ENCODE data around the gene EPHA1. TPM values are rescaled to one million over a fixed set of nuclear protein-coding genes. Genes with fewer than 3 reads are reported as not detected.
A peak's percentile ranks its signal among the peaks of the same experiment; 100 is the strongest.

Gene EPHA1
- total and polyA plus RNA-seq, 7 experiments from 2014 or later: 4.1 to 63.1 (median 33.6) TPM

- no peaks in the 10 kb centered on the region for H3K27me3 ChIP-seq (ENCODE audit: control insufficient read depth in 2 of 2, insufficient read depth in 2 of 2, low read length in 2 of 2)
- intact Hi-C loops (cut with micrococcal nuclease): loop anchor here (5.0 to 10.0 kb wide), 2 partner anchors 575 to 1453 kb away; partner anchors contain the start of gene TPK1 (in 1 of the 2)
- CTCF ChIA-PET: interaction anchor here (0.6 to 4.3 kb wide), 4 partner anchors 25 to 520 kb away, joined by 3 to 40 read pairs (median 3); partner anchors contain the start of genes EPHA1, TAS2R40 and TCAF1
These were observed 26.4 kb downstream of the EPHA1 start for GRCh38 chr7:143382126-143382790.

GRCh38 chr7:143381427-143382125 is 27.1 kb downstream of the EPHA1 start:
- no peaks in the 10 kb centered on the region for H3K9me3 Mint-ChIP-seq
- Histone ChIP-seq H3K36me3 (ENCODE audit: control insufficient read depth in 2 of 3, insufficient read depth in 3 of 3, low read length in 3 of 3) (peaks cover 0 to 8% (median 0%) of the 10 kb centered on the region in 3 experiments), H3K9me3 (ENCODE audit: control insufficient read depth in 2 of 3, low read length in 3 of 3) (no peaks in the 10 kb centered on the region), H3K4me3 (ENCODE audit: low read length) (peak overlapping the region; percentile 92), H3K27me3 (ENCODE audit: control insufficient read depth in 2 of 2, insufficient read depth in 2 of 2, low read length in 2 of 2) (no peaks in the 10 kb centered on the region), H3K4me1 (ENCODE audit: control insufficient read depth in 2 of 2, insufficient read depth in 2 of 2, low read length in 2 of 2) (peaks cover 58 to 70% of the 10 kb centered on the region in 2 donors), H3K27ac (ENCODE audit: low read depth, low read length) (peak overlapping the region; percentile 91)
- H3K27me3 Mint-ChIP-seq: no peaks in the 10 kb centered on the region
- DNase-seq: no peak
- H3K27ac Mint-ChIP-seq: peak overlapping the region in 4 of 9 donors; percentile 30 to 78 (median 39)
- peak overlapping the region in 4 of 10 donors; percentile 36 to 80 (median 67) for H3K4me3 Mint-ChIP-seq
- H3K36me3 Mint-ChIP-seq: peaks cover 0 to 4% (median 0%) of the 10 kb centered on the region in 5 donors
- intact Hi-C loops (cut with micrococcal nuclease): loop anchor here (1.0 to 10.0 kb wide), 8 partner anchors 19 to 1453 kb away; partner anchors contain the start of genes CASP2 (in 1 of the 2), FAM131B (in 1 of the 2) and TPK1 (in 1 of the 2)
- H3K4me1 Mint-ChIP-seq: peaks cover 25 to 32% (median 29%) of the 10 kb centered on the region in 7 donors
- no peak for ATAC-seq
- ChIA-PET POLR2A (interaction anchor here (0.5 to 15.0 kb wide), 10 partner anchors 10 to 141 kb away, joined by 3 to 223 read pairs (median 4); partner anchors contain the start of genes CASP2 and EPHA1), CTCF (interaction anchor here (1.3 kb wide), 1 partner anchor 26 kb away, joined by 3 read pairs; no protein-coding TSS in a partner anchor)

More at GRCh38 chr7:143382126-143382790, 26.4 kb downstream of the EPHA1 start:
- POLR2A ChIA-PET: interaction anchor here (0.6 to 15.0 kb wide), 8 partner anchors 10 to 120 kb away, joined by 3 to 223 read pairs (median 4); partner anchors contain the start of genes CASP2 and EPHA1
- no peaks in the 10 kb centered on the region for H3K9me3 Mint-ChIP-seq
- H3K36me3 Mint-ChIP-seq: peaks cover 0 to 2% (median 0%) of the 10 kb centered on the region in 5 donors
- H3K4me1 Mint-ChIP-seq: peaks cover 18 to 26% (median 23%) of the 10 kb centered on the region in 7 donors
- H3K4me1 ChIP-seq (ENCODE audit: control insufficient read depth in 2 of 2, insufficient read depth in 2 of 2, low read length in 2 of 2): peaks cover 58 to 64% of the 10 kb centered on the region in 2 donors
- no peak for ATAC-seq
- peak overlapping the region; percentile 91 for H3K27ac ChIP-seq (ENCODE audit: low read depth, low read length)
- no peaks in the 10 kb centered on the region for H3K9me3 ChIP-seq (ENCODE audit: control insufficient read depth in 2 of 3, low read length in 3 of 3)
- peak overlapping the region; percentile 92 for H3K4me3 ChIP-seq (ENCODE audit: low read length)
- peak overlapping the region in 4 of 9 donors; percentile 32 to 78 (median 55) for H3K27ac Mint-ChIP-seq
- DNase-seq: no peak
- H3K4me3 Mint-ChIP-seq: peak overlapping the region in 3 of 10 donors; percentile 58 to 80 (median 76)
- no peaks in the 10 kb centered on the region for H3K27me3 Mint-ChIP-seq
- peaks cover 0 to 14% (median 0%) of the 10 kb centered on the region in 3 experiments for H3K36me3 ChIP-seq (ENCODE audit: control insufficient read depth in 2 of 3, insufficient read depth in 3 of 3, low read length in 3 of 3)

GRCh38 chr7:143380646-143381426 is 27.8 kb downstream of the EPHA1 start, which contains the start of gene ZYX:
TSS of gene ZYX (plus strand) at chr7:143381345. CDS start at chr7:143381572, 227 bp downstream.
- Mint-ChIP-seq H3K27me3 (no peaks in the 10 kb centered on the region), H3K27ac (peak within 1 kb of the TSS; percentile 90 to 96 (median 93)), H3K4me3 (peak within 1 kb of the TSS in 9 of 10 donors; percentile 84 to 96 (median 91)), H3K36me3 (peaks cover 0 to 4% (median 0%) of the 10 kb centered on the region in 5 donors), H3K4me1 (peaks cover 32 to 40% (median 36%) of the 10 kb centered on the region in 7 donors), H3K9me3 (no peaks in the 10 kb centered on the region)
- H3K4me3 ChIP-seq (ENCODE audit: low read length): peak within 1 kb of the TSS; percentile 92
- H3K27me3 ChIP-seq (ENCODE audit: control insufficient read depth in 2 of 2, insufficient read depth in 2 of 2, low read length in 2 of 2): no peaks in the 10 kb centered on the region
- intact Hi-C loops (cut with micrococcal nuclease): loop anchor here (1.0 to 10.0 kb wide), 14 partner anchors 9 to 1454 kb away; partner anchors contain the start of genes CASP2 (in 2 of the 2), FAM131B (in 1 of the 2), GSTK1 (in 1 of the 2) and TPK1 (in 1 of the 2)
- peaks cover 0 to 8% (median 0%) of the 10 kb centered on the region in 3 experiments for H3K36me3 ChIP-seq (ENCODE audit: control insufficient read depth in 2 of 3, insufficient read depth in 3 of 3, low read length in 3 of 3)
- ChIA-PET CTCF (interaction anchor here (0.6 to 3.9 kb wide), 15 partner anchors 9 to 164 kb away, joined by 3 to 38 read pairs (median 4); partner anchors contain the start of gene EPHA1), POLR2A (interaction anchor here (0.6 to 15.0 kb wide), 16 partner anchors 9 to 598 kb away, joined by 3 to 223 read pairs (median 5); partner anchors contain the start of genes CASP2 and EPHA1)
- H3K9me3 ChIP-seq (ENCODE audit: control insufficient read depth in 2 of 3, low read length in 3 of 3): no peaks in the 10 kb centered on the region
- peaks cover 58 to 70% of the 10 kb centered on the region in 2 donors for H3K4me1 ChIP-seq (ENCODE audit: control insufficient read depth in 2 of 2, insufficient read depth in 2 of 2, low read length in 2 of 2)
- peak; percentile 68 to 88 (median 77) for DNase-seq
- peak within 1 kb of the TSS; percentile 91 for H3K27ac ChIP-seq (ENCODE audit: low read depth, low read length)
- ATAC-seq: peak; percentile 81

- ChIA-PET CTCF (interaction anchor here (0.6 to 3.9 kb wide), 18 partner anchors 8 to 973 kb away, joined by 3 to 38 read pairs (median 4); partner anchors contain the start of gene EPHA1), POLR2A (interaction anchor here (0.6 to 15.0 kb wide), 18 partner anchors 8 to 597 kb away, joined by 3 to 223 read pairs (median 4); partner anchors contain the start of genes CASP2 and EPHA1)
- Mint-ChIP-seq H3K4me3 (peak overlapping the region in 9 of 10 donors; percentile 84 to 96 (median 91)), H3K27me3 (no peaks in the 10 kb centered on the region), H3K27ac (peak overlapping the region; percentile 90 to 96 (median 93)), H3K4me1 (peaks cover 35 to 46% (median 42%) of the 10 kb centered on the region in 7 donors), H3K9me3 (no peaks in the 10 kb centered on the region), H3K36me3 (peaks cover 0 to 4% (median 0%) of the 10 kb centered on the region in 5 donors)
- peaks cover 58 to 70% of the 10 kb centered on the region in 2 donors for H3K4me1 ChIP-seq (ENCODE audit: control insufficient read depth in 2 of 2, insufficient read depth in 2 of 2, low read length in 2 of 2)
- H3K27me3 ChIP-seq (ENCODE audit: control insufficient read depth in 2 of 2, insufficient read depth in 2 of 2, low read length in 2 of 2): no peaks in the 10 kb centered on the region
- peaks cover 0 to 8% (median 0%) of the 10 kb centered on the region in 3 experiments for H3K36me3 ChIP-seq (ENCODE audit: control insufficient read depth in 2 of 3, insufficient read depth in 3 of 3, low read length in 3 of 3)
- intact Hi-C loops (cut with micrococcal nuclease): loop anchor here (1.0 to 10.0 kb wide), 14 partner anchors 8 to 1455 kb away; partner anchors contain the start of genes CASP2 (in 1 of the 2), FAM131B (in 1 of the 2), GSTK1 (in 1 of the 2) and TPK1 (in 1 of the 2)
- DNase-seq (peak; percentile 76 to 90 (median 84)), ATAC-seq (peak; percentile 73)
- H3K9me3 ChIP-seq (ENCODE audit: control insufficient read depth in 2 of 3, low read length in 3 of 3): no peaks in the 10 kb centered on the region
- H3K4me3 ChIP-seq (ENCODE audit: low read length): peak overlapping the region; percentile 92
- peak overlapping the region; percentile 91 for H3K27ac ChIP-seq (ENCODE audit: low read depth, low read length)
These were observed 28.4 kb downstream of the EPHA1 start for GRCh38 chr7:143380260-143380645.

- no peak for ATAC-seq
- peak overlapping the region in 9 of 10 donors; percentile 84 to 96 (median 91) for H3K4me3 Mint-ChIP-seq
- H3K9me3 Mint-ChIP-seq: no peaks in the 10 kb centered on the region
- H3K27ac Mint-ChIP-seq: peak overlapping the region; percentile 90 to 96 (median 93)
- H3K27me3 Mint-ChIP-seq: no peaks in the 10 kb centered on the region
- Histone ChIP-seq H3K9me3 (ENCODE audit: control insufficient read depth in 2 of 3, low read length in 3 of 3) (no peaks in the 10 kb centered on the region), H3K4me1 (ENCODE audit: control insufficient read depth in 2 of 2, insufficient read depth in 2 of 2, low read length in 2 of 2) (peaks cover 58 to 71% of the 10 kb centered on the region in 2 donors), H3K27ac (ENCODE audit: low read depth, low read length) (peak overlapping the region; percentile 91), H3K36me3 (ENCODE audit: control insufficient read depth in 2 of 3, insufficient read depth in 3 of 3, low read length in 3 of 3) (peaks cover 0 to 8% (median 0%) of the 10 kb centered on the region in 3 experiments), H3K4me3 (ENCODE audit: low read length) (peak overlapping the region; percentile 92), H3K27me3 (ENCODE audit: control insufficient read depth in 2 of 2, insufficient read depth in 2 of 2, low read length in 2 of 2) (no peaks in the 10 kb centered on the region)
- DNase-seq: peak in 2 of 9 donors; percentile 20 to 28
- intact Hi-C loops (cut with micrococcal nuclease): loop anchor here (1.0 to 10.0 kb wide), 14 partner anchors 7 to 1455 kb away; partner anchors contain the start of genes CASP2 (in 1 of the 2), FAM131B (in 1 of the 2), GSTK1 (in 1 of the 2) and TPK1 (in 1 of the 2)
- POLR2A ChIA-PET: interaction anchor here (0.6 to 15.0 kb wide), 18 partner anchors 8 to 594 kb away, joined by 3 to 223 read pairs (median 4); partner anchors contain the start of genes CASP2 and EPHA1
- peaks cover 40 to 51% (median 47%) of the 10 kb centered on the region in 7 donors for H3K4me1 Mint-ChIP-seq
- peaks cover 0 to 4% (median 0%) of the 10 kb centered on the region in 5 donors for H3K36me3 Mint-ChIP-seq
- CTCF ChIA-PET: interaction anchor here (0.6 to 3.9 kb wide), 17 partner anchors 10 to 973 kb away, joined by 3 to 38 read pairs (median 4); partner anchors contain the start of gene EPHA1
These were observed 28.9 kb downstream of the EPHA1 start for GRCh38 chr7:143379611-143380259.

Data from naive thymus-derived CD4-positive, alpha-beta T cell (primary cell).